OCI-LY3 (cell line): ENCODE data around the gene NCOR2.

ENCODE experiments used
- EZH2phosphoT487 ChIP-seq: fragments of 200-600 bp; shearing (Covaris generic); IDR thresholded peaks from 2 replicates; pipeline ENCODE4 v1.6.1; 2018; ENCODE audit warnings: antibody characterized with exemption, mixed run types, low read depth
- TF ChIP-seq, protein P1 (sequence below): fragments of 200-600, 300-600 bp; sonication (generic); IDR thresholded peaks from 2 replicates; pipeline ENCODE4 v1.5.1; 2014; ENCODE audit warnings: antibody characterized with exemption, low read length, low read depth

DNA sequence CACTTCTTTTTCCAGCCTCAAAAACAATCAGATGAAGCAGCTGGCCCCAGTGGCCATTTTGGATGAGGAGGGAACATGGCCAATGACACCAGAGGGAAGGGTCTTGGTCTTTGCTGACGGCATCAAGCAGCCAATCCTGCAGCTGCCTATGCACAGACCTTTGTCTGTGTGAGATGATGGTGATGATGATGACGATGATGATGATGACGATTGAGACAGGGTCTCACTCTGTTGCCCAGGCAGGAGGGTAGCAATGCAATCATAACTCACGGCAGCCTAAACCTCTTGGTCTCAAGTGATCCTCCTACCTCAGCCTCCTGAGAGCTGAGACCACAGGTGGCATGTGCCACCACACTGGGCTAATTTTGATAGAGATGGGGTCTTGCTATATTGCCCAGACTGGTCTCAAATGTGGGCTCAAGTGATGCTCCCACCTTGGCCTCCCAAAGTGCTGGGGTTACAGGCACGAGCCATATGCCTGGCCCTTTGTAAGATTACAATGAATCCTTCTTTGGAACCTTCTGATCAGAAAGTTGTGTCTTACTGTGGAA is 26.5 kb upstream of the NCOR2 start:
- TF ChIP-seq, protein P1, sequence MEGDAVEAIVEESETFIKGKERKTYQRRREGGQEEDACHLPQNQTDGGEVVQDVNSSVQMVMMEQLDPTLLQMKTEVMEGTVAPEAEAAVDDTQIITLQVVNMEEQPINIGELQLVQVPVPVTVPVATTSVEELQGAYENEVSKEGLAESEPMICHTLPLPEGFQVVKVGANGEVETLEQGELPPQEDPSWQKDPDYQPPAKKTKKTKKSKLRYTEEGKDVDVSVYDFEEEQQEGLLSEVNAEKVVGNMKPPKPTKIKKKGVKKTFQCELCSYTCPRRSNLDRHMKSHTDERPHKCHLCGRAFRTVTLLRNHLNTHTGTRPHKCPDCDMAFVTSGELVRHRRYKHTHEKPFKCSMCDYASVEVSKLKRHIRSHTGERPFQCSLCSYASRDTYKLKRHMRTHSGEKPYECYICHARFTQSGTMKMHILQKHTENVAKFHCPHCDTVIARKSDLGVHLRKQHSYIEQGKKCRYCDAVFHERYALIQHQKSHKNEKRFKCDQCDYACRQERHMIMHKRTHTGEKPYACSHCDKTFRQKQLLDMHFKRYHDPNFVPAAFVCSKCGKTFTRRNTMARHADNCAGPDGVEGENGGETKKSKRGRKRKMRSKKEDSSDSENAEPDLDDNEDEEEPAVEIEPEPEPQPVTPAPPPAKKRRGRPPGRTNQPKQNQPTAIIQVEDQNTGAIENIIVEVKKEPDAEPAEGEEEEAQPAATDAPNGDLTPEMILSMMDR = no peak
- TF ChIP-seq EZH2phosphoT487 = no peak
